ENCODE measurements around the gene SMPD3.

The SMPD3 gene

DNA sequence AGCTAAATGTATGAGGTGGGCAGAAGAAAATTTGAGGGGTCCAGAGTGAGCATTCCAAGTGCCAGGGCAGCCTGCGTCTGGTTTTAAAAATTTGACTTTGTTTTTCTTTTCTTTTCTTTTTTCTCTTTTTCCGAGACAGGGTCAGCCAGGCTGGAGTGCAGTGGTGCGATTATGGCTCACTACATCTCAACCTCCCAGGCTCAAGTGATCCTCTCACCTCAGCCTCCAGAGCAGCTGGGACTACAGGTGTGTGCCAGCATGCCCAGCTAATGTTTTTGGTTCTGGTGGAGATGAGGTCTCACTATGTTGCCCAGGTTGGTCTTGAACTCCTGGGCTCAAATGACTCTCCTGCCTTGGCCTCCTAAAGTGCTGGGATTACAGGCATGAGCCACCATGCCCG is 15.6 kb downstream of the SMPD3 start:
- DNase-seq: no peak

DNA sequence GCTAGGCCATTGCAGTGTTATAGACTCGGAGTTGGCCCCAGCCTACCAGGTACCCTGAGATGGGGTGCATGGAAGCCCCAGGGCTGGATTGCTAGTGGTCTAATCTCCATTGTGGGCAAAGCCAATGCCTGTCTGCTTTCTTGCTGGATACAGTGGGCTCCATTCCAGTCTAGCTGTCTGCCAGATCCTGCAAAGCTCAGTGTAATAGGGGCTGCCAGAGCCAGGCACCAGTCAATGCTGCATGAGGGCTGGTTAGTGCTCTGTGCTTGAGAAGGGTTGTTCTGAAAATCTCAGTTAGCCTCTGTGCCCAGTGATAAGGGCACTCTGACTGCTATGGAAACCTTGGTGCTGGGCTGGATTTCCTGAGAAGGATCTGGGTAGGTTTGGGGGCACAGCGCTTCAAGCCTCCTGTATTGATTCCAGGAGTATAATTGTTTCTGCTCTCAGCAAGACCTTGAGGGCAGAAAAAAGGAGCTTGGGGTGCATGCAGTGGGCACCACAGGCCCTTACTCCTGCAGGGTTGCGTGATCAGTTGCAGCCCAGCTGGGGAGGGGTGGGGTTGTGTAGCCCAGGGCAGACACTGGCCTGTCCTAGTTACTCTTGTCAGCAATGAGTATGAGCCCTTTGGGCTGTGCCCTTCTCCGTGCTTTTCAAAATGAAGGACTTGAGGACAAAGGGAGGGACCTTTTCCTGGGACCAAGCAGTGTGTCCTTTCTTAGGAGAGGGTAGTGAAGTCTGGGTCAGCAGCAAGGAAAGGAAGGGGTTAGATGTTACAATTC is 19.0 kb downstream of the SMPD3 start:
- no peak for DNase-seq

DNA sequence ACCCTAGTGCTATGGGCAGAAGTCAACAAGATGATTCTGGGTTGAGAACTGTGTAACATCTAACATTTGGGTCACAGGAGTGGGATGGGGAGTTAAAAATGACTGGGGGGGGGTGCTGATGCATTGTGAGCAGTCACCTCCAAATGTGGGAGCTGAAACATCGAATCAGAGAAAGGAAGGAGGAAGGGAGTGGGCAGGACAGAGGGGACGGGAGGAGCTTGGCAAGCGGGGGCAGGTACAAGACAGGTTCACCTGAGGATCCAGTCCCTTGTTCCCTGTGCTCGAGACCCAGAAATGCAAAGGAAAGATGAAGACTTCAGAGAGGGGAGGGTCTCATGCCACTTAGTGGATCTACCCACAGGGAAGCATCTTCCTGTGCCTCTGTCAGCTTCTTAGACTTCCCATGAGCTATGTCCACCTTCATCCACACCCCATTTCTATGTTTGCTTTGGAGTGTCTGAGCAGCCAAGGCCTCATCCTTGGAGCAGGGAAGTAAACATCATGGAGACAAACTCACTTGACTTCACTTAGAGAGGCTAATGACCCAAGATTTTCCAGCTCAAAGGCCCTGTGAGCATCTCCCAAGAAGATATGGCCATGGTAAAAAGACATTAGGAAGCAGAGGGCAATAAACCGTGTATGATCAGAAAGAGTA is 20.5 kb downstream of the SMPD3 start:
- DNase-seq: no peak

- no peak for DNase-seq
These were observed 22.0 kb downstream of the SMPD3 start for GRCh38 chr16:68426347-68426652.

DNA sequence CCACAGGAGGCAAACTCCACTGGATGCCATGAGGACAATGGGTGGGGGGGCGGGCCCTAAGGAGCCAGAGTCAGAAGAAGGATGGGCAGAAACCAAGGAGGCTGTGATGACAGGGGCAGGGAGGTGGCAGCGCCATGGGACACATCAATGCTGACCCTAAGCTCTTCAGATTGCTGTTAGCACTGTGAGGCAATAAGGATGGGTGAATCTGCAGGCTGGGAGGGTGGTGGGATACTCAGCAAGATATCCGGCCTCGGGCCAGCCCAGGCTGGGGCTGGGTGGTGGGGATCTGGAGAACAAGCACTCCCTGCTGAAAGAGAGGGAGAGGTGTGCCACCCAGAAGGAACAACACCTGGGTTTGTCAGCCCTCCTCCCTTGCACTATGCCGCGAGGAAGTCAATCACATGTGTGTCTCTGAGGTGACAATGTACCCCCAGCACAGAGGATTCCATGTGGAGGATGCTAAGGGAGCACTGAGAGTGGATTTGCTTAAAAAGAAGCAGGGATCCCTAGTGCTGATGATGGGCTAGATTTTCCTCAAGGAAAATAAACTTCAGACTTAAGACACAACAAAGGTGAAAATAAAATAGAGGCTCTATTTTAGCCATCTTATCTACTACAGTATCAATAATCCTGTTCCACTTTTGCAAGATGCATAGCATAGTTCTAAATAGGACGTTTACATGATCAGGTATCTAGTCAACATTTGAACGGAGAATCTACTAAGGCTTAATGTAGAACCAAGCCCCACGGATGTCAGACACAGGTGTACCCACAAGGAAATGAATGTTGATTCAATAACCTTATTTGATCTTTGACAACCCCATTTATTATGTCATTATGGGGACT is 22.6 kb downstream of the SMPD3 start:
- DNase-seq: no peak

GRCh38 chr16:68423771-68424170 is 24.5 kb downstream of the SMPD3 start:
- DNase-seq: no peak

DNA sequence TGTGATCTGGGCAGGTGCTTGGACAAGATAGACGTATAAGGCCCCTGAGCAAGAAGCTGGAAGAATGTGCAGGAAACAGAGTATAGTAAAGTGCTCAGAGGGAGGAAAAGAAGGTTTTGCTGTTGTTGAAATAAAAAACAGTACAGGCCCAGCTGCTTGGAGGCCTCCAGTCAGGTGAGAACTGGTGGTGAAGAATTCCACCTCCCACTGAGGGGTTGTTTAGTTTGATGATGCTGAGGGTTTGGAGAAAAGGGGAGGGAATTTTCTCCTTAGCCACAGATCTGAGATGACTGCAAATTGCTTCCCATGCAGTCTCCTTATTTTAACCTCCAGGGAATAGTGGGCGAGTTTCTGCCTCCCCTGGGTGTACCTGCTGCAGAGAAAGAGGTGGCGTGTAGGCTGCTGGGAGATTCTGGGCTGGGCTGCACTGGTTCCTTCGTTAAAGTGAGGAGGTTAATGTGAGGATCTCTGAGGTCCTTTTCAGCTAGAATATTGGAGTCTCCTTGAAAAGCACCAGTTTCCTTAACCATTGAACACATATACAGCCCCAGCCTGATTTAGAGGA is 25.8 kb downstream of the SMPD3 start:
- DNase-seq: no peak

DNA sequence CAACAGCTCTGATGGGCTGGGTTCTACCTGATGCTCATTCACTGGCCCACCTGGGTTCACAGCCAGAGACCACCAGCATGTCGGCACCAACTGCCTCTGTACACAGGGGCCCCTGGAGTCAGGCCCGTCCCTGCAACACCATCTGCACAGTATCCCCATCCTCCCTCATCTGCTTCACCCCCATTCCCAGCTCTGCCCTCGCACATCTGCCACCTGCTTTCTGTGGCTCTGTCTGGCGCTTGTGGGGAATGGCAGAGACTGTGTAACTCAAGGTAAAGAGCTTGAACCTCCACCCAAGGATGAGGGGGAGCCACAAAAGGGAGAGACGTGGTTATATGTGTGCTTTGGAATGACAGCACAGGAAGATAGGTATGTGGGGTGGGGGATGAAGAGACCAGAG is 27.2 kb downstream of the SMPD3 start:
- no peak for DNase-seq

DNA sequence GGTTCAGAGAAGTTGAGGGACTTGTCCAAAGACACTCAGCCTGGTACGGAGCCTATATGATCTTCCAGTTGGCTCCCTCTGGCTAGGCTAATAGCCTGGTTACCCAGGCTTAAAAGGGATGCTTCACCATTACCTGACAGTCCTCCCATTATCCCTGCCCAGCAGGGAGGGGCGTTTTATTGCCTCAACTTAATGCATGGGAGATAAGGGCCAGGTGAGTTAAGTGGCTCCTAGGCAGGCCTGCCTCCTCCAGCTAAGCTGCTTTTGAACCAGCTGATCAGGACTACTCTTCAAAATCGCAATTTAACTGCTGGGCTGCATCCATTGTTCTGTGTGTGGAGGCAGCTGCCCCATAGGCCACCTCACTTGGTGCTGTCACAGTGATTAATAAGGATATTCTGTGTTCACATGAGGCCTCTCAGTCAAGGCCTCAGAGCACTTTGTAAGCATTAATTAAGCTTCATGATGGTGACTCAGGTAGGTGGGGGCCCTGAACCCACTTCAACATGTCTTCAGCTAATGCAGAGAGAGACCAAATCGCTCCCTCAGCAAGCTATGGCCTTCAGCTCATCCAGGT is 27.9 kb downstream of the SMPD3 start:
- no peak for DNase-seq

GRCh38 chr16:68417711-68418301 is 30.5 kb downstream of the SMPD3 start:
- DNase-seq: no peak

- no peak for DNase-seq
These were observed 32.0 kb downstream of the SMPD3 start for GRCh38 chr16:68416057-68417046.

GRCh38 chr16:68414581-68414980 is 33.7 kb downstream of the SMPD3 start:
- DNase-seq: no peak

GRCh38 chr16:68412061-68412460 is 36.2 kb downstream of the SMPD3 start:
- DNase-seq: no peak

GRCh38 chr16:68411086-68411485 is 37.2 kb downstream of the SMPD3 start:
- no peak for DNase-seq

DNA sequence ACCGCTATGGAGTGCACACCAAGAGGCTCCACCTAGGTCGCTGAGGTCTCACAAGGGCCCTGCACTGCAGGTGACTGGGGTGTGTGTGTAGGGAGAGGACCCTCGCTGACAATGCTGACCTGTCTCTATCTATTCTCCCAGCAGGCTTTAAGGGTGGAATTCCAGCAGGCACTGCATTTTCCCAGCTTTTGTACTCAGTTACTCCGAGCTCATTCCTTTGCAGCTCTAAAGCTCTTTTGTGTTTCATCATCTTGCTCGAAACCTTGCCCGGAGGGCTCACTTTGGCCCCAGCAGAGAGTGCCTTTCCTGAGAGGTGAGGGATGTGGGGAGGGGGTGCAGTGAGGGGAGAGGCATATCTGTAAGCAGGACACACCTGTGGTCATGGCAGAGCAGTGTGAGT is 39.3 kb downstream of the SMPD3 start:
- DNase-seq: no peak

GRCh38 chr16:68408428-68408827 is 39.9 kb downstream of the SMPD3 start:
- no peak for DNase-seq

DNA sequence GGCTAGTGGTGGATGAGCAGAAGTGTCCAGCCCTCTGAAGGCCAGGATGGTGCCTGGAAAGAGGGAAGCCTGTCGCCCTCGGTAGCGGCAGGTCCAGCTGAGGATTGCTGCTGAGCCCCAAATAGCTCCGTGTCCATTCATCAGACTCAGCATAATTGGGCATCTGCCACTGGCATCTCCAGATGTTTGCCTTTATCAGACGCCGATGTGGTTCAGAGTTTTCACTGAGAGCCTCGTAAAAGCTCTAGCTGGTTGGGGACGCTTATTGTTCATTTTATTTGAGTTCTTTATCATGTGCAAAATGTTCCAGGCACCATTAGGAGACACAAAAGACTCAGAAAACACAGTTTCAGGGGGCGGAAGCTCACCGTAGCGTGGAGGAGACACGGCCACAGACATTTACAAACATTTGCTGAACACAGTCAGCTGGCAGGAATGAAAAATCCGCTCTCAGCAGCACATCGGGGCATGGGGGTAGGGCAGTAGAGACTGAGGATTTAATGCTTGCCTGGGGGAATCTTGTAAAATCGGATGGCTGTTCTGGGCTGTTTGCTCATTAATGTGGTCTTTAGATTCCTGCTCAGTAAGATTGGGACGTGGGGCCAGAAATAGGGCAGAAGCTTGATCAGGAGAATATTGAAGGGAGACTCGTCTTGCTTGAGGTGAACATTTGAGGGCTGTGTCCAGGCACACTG is 41.7 kb downstream of the SMPD3 start:
- DNase-seq: peak; percentile 49

DNA sequence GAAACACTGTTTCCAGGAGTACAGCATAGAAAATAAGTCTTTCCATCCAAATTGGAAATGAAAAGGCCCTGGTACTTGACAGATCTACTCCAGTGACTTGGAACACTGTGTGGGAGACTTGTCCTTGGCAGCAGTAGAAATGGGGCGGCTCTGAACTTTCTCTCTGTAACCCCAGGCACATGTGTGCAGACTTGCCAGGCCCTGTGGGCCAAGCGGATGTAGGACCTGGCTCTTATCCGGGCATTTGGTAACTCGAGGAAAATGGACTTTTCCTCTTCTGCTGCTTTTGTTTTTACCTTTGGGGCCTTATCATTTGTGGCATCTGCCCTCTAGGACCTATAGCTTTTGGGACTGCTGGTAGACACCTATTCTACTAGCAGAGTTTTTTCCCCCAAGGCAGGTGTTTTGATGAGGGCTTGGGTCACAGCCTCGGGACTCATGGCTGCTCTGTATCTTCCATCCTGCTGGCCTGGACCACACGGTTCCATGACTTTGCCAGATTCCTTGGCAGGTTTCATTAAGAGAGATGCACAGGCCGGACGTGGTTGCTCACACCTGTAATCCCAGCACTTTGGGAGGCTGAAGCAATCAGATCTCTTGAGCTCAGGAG is 43.5 kb downstream of the SMPD3 start:
- no peak for DNase-seq

DNA sequence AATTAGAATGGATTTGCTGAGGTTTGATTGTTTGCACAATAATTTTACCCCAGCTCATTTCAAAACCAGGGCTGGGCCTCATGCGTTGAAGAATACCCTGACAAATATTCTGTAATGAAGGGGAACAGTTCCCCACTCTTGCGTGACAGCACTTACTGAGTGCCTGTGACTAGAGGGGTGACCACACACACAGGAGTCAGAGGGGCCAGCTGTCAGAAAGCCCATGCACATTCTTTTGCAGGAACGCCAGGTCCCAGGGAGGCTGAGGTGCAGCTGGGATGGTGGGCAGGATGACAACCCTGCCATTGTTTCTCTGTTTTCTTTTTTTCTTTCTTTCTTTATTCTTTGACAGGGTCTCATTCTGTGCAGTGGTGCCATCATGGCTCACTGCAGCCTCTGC is 44.6 kb downstream of the SMPD3 start:
- no peak for DNase-seq

DNA sequence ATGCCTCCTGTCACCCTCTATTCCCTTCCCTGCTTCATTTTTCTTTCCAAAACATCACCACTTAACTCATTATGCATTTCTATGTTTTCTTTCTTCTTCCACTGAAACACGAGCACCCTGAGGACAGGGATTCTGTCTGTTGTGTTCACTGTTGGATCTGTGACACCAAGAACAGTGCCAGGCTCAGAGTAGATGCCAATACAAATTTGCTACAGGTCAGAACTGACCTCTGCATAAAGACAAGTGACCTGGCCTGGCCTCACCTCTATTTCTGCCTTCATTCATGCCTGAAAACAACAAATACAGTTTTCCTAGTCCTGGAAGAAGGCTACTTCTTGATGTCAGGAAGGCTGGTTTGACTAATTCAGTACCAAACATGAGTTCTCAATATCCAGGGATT is 45.1 kb downstream of the SMPD3 start:
- no peak for DNase-seq

- DNase-seq: peak; percentile 21
These were observed 45.6 kb downstream of the SMPD3 start for GRCh38 chr16:68402748-68403040.

Data from fibroblast of skin of right quadriceps (primary cell).